ENCODE measurements around the gene GID4.

The GID4 gene

GRCh38 chr17:18107061-18107790 is 68.0 kb downstream of the GID4 start:
- no peak overlapping the region for H3K4me3 ChIP-seq (ENCODE audit: low read depth, low read length)
- TF ChIP-seq, protein P1, sequence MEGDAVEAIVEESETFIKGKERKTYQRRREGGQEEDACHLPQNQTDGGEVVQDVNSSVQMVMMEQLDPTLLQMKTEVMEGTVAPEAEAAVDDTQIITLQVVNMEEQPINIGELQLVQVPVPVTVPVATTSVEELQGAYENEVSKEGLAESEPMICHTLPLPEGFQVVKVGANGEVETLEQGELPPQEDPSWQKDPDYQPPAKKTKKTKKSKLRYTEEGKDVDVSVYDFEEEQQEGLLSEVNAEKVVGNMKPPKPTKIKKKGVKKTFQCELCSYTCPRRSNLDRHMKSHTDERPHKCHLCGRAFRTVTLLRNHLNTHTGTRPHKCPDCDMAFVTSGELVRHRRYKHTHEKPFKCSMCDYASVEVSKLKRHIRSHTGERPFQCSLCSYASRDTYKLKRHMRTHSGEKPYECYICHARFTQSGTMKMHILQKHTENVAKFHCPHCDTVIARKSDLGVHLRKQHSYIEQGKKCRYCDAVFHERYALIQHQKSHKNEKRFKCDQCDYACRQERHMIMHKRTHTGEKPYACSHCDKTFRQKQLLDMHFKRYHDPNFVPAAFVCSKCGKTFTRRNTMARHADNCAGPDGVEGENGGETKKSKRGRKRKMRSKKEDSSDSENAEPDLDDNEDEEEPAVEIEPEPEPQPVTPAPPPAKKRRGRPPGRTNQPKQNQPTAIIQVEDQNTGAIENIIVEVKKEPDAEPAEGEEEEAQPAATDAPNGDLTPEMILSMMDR (IDR thresholded peaks at IDR 0.05; ENCODE audit: low read depth, low read length): no peak

- TF ChIP-seq, protein P1 (IDR thresholded peaks at IDR 0.05; ENCODE audit: low read depth, low read length): no peak
- H3K4me3 ChIP-seq (ENCODE audit: low read depth, low read length): no peak overlapping the region
Measured at GRCh38 chr17:18107971-18108370, 68.8 kb downstream of the GID4 start.

GRCh38 chr17:18108401-18109312 is 69.4 kb downstream of the GID4 start, which contains the start of gene MYO15A:
TSS of gene MYO15A (plus strand) at chr17:18108756. CDS start at chr17:18118801, 10,045 bp downstream.
- no peak within 1 kb of the TSS for H3K4me3 ChIP-seq (ENCODE audit: low read depth, low read length)
- TF ChIP-seq, protein P1 (IDR thresholded peaks at IDR 0.05; ENCODE audit: low read depth, low read length): no peak

DNA sequence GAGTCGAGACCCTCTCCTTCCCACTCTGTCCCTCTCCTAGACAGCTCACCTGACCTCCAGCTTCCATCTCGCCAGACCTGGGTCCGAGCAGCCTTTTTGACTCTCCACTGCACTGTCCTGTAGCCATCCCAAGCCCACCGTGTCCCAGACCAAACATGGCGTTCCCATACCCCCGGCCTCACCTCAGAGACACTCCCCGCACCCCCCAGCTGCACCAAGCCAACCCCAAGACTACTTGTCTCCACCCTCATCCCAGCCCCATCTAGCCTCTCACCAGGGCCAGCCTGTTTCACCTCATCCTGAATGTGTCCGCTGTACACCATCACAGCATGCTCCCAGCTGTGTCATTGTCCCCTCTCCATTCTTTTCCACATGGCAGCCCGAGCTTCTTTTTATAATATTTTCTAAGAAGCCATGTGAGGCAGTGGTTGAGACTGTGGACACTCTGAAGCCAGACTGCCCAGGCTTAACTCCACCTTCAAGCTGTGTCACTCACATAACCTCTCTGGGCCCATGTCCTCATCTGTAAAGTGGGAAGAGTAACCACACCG is 70.8 kb downstream of the GID4 start:
- no peak overlapping the region for H3K4me3 ChIP-seq (ENCODE audit: low read depth, low read length)
- TF ChIP-seq, protein P1 (IDR thresholded peaks at IDR 0.05; ENCODE audit: low read depth, low read length): no peak

GRCh38 chr17:18110636-18111145 is 71.5 kb downstream of the GID4 start:
- no peak overlapping the region for H3K4me3 ChIP-seq (ENCODE audit: low read depth, low read length)
- TF ChIP-seq, protein P1 (IDR thresholded peaks at IDR 0.05; ENCODE audit: low read depth, low read length): no peak

DNA sequence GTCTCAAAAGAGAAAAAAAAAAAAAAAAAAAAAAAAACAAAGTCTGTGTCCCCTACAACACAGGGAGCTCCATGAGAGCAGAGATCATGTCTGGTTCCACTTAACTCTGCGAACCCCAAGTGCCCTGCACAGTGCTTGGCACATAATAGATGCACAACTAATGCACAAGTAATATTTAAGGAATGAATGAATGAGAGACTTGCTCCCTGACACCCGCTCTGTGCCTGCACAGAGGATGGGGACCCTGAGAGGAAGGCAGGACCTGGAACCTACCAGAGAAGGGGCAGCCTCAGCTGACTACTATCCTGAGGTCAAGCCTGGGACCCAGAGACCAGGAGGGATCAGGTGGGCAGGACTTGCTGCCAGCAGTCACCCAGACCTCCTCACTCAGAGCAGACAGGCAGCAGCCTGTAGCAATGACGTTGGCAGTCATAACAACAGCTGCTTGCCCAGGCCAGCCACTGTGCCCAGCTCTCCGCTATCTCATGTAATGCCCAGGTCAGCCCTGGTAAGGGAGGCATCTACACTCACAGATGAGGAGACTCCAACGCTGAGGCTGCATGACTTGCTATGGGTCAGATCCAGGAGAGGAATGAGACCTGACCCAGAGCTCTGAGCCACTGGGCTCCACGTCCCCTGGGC is 72.2 kb downstream of the GID4 start:
- TF ChIP-seq, protein P1 (IDR thresholded peaks at IDR 0.05; ENCODE audit: low read depth, low read length): no peak

More for the DNA sequence above, 72.2 kb downstream of the GID4 start:
- no peak overlapping the region for H3K4me3 ChIP-seq (ENCODE audit: low read depth, low read length)
